ENCODE results near the gene RNU5D-1.
"Not testable (repeated sequence)": the region's sequence is repeated elsewhere in the genome, so short reads cannot be mapped to it uniquely, and the experiment has no call there.

RNU5D-1 gene

DNA sequence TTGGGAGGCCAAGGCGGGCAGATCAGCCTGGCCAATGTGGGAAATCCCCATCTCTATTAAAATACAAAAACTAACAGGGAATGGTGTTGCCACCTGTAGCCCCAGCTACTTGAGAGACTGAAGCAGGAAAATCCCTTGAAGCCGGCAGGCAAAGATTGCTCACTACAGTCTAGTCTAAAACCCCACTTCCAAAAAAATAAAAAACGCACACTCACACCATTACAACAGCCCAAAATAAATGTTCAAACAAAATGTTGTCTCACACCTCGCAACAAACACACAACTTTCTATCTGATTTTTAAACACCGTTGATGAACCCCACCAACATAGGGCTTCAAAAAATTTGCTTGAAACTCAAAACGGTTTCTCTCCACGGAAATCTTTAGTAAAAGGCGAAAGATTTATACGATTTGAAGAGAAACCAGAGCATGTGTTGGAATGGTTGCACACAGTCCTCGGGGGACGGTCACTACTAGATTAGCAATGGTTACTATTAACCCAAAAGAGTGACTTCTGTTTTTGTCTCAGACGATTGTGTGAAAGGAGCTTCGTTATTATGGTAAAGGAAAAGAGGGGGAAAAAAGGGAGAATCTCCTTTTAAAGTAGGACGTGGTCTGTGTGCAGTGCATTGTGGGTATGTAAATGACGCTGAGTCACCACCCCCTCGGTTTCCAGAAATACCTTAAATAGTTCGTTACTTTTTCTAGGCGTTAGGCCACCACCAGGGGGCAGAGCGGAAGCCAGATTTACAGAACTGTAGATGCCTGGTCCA, at the start of gene RNU5D-1:
RNU5D-1 (minus strand) TSS at position 430 of the 772 bp plus-strand sequence.
- peak; percentile 97 for DNase-seq

DNA sequence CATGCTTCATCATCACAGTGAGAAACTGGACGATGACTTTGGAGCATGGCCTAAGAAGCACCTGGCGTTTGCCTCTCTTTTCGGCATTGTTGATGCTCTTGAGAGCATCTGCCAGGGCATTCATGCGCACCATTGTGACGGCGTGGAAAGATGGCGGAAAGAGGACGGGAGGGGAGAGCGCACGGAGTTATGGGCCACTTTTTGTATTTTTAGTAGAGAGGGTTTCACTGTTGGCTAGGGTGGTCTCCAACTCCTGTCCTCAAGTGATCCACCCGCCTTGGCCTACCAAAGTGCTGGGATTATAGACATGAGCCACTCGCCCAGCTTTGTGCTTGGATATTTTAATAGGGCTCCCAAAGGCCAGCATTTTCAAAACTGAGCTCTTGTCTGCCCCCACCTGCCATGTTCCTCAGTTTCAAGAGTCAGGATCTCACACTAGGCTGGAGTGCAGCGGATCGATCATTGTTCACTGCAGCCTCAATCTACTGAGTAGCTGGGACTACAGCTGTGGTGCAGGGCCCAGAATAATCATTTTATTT, 49.7 kb upstream of the RNU5D-1 start:
- DNase-seq, result no peak

GRCh38 chr1:44778705-44779576, 48.0 kb upstream of the RNU5D-1 start:
- no peak for DNase-seq

DNA sequence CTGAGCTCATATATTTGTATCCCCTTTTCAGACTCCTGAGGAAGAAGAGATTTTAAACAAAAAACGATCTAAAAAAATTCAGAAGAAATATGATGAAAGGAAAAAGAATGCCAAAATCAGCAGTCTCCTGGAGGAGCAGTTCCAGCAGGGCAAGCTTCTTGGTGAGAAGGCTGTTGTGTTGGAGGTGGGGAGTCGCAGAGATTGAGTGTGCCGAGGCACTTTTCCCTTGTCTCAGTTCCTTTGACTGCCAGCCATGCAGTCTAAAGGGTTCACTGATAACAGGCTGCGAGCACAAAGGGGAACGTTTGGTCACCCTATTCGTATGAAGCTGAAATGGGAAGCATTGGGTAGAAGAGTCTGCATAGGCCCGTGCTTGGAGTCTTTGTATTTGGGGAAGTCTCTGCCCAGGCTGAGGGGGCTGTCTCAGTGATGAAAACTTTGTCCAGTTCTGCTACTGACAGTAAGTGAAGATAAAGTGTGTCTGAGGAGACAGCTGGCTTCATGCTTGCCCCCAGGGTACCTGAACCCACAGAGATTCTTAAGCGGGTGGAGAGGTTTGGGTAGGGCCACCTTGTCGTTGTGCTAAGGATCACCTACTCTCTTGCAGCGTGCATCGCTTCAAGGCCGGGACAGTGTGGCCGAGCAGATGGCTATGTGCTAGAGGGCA, 47.1 kb upstream of the RNU5D-1 start:
- no peak for DNase-seq

DNA sequence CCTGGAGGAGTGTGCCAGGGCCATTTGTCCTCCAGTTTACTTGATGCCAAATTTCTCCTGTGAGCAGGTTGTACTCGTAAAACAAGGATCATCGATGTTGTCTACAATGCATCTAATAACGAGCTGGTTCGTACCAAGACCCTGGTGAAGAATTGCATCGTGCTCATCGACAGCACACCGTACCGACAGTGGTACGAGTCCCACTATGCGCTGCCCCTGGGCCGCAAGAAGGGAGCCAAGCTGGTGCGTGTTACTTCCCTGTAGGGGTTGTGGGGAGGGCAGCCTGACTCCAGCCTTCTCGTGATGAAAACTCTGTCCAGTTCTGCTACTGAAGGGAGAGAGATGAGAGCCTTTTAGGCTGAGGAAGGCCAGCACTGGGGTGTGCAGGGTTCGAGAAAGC, 46.6 kb upstream of the RNU5D-1 start:
- no peak for DNase-seq

GRCh38 chr1:44776730-44777068, 45.7 kb upstream of the RNU5D-1 start:
- DNase-seq, result no peak

DNA sequence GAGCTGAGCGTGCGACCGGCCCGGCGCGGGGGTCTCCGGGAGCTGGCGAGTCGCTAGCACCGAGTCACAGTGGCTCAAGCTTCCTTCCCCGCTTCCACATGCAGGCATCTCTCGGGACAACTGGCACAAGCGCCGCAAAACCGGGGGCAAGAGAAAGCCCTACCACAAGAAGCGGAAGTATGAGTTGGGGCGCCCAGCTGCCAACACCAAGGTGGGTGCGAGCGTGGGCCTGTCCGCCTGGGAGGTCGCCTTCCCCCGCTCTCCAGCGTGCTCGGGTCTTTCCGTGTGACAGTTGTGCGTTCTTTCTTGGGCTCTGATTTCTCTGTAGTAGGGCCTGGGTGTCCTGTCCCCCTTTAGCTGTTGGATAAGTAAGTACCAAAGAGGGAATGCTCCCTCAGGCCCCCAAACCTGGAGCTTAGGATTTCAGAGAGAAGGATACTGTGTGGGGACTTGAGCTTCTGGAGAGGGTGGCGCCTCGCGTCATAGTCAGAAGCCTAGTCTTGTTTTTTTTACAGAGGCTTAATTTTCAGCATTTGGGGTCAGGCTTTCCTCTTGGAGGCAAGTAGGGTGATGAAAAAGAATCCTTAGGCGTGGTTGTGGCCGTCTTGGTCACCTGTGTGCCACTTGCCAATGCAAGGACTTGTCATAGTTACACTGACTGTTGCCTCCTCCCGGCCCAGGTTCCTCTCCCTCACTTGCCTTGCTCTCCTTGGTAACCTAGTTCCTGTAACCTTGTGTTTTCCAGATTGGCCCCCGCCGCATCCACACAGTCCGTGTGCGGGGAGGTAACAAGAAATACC, 45.2 kb upstream of the RNU5D-1 start:
- DNase-seq, result peak; percentile 6

DNA sequence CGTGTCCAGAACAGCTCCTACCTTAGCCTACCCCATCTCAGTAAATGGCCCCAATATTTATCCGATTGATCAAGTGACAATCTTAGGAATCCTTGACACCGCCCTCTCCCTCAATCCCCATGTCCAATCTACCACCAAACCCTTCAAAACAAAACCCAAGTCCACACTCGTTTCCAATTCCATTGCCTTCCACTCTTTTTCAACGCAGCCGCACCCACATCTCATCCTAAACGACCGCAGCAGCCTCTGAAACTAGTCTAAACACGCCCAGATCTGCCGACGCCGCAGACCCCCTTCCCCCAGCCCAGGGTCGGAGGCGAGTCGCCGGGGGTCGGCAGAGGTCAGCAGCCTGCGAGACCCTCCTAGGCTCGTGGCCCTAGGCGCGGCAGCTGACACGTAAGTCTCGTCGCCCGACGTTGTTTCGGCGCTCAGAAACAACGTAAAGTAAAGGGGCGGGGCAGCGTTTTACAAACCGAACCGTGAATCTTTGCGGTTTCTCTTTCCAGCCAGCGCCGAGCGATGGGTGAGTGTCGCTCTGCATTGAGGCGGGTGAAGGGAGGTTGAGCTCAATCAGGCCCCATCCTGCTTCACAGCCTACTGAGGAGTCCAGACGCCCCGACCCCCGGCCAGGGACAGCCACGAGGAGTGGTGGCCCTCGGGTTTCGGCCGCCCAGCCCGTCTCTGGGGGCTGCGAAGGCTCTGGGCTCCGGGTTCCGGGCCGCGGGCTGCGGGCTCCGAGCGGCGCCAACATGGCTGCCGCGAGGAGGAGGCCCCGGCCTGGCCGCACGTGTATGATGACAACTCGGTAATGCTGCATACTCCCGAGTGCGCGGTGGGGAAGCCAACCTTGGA, 44.3 kb upstream of the RNU5D-1 start, which contains the start of gene RPS8:
RPS8 (plus strand) TSS at position 463 of the 852 bp plus-strand sequence; CDS start at position 520, 57 bp downstream.
- DNase-seq, result peak; percentile 90

- DNase-seq, result not testable (repeated sequence)
Observed at GRCh38 chr1:44766421-44766820, 35.5 kb upstream of the RNU5D-1 start.

DNA sequence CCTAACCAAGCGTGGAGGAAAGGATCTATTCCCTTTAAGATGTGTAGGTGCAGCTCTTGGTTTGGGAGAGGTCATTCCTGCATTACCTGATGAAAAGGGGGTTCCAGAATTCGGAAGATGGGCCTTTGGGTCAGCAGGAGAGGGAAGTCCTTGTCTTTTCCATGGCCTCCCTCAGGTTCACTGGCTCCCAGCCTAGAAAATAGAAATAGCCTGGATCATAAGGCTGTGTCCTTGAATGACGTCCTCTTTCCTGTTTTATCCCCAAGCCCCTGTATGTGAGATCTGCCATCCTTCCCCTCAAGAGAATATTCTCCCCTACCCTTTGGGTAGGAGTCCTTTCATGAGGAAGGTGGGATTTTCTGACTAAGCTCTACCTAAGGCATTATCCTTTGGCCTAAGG, 29.9 kb upstream of the RNU5D-1 start:
- DNase-seq, result no peak

- no peak for DNase-seq
Observed at GRCh38 chr1:44759077-44759476, 28.1 kb upstream of the RNU5D-1 start.

- no peak for DNase-seq
Observed at GRCh38 chr1:44757420-44757819, 26.4 kb upstream of the RNU5D-1 start.

DNA sequence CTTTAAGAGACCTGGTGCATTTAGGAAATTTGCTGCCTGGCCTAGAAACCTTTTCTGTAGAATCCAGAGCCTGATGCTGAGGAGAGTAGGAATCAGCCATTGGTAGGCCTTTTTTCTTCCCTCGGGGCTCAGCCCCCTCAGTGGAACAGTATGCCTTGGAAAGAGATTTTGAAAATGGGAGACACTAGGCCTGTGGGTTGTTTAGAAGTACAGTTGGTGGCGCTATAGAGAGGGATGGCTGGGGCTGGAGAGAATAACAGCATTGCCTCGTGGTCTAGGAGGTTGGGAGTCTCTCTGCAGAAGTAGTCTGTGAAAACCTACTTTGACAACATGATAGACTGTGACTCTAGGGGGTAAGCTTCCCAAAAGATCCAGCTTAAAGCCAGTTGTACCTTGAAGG, 16.9 kb upstream of the RNU5D-1 start:
- no peak for DNase-seq

DNA sequence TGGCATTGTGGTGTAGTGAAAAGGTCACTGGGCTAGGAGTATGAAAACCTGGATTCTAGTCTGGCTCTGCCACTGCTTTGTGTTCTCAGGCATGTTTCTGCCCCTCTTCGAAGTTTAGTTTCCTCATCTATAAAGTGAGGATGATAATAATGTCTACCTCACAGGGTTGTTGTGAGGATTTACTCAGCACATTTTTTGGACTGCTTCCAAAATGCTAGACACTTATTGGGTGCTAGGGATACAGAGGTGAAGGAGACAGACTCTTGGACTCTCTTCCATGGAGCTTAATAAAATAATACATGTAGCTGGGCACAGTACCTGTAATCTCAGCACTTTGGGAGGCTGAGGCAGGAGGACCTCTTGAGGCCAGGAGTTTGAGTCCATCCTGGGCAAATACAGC, 12.2 kb upstream of the RNU5D-1 start:
- no peak for DNase-seq

DNA sequence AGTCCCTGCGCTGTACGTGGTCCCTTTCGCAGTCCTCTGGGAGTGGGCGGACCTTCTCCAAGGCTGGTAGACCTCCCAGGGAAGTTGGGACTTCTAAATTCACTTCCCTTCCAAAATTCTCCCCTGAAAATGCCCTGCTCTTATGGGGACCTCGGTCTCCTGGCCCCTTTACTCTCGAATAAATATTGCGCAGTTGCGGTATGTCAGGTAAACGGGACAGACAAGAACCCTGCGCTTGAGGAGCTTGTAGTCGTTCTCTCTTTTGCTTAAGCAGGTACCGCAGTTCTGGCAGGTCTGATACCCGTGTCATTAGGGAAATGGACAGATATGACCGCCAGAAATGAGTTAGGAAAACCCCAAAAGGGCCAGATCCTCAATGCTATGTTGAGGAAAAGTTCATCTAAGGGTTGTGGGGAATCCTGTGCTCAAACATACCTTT, 9.2 kb upstream of the RNU5D-1 start:
- no peak for DNase-seq

DNA sequence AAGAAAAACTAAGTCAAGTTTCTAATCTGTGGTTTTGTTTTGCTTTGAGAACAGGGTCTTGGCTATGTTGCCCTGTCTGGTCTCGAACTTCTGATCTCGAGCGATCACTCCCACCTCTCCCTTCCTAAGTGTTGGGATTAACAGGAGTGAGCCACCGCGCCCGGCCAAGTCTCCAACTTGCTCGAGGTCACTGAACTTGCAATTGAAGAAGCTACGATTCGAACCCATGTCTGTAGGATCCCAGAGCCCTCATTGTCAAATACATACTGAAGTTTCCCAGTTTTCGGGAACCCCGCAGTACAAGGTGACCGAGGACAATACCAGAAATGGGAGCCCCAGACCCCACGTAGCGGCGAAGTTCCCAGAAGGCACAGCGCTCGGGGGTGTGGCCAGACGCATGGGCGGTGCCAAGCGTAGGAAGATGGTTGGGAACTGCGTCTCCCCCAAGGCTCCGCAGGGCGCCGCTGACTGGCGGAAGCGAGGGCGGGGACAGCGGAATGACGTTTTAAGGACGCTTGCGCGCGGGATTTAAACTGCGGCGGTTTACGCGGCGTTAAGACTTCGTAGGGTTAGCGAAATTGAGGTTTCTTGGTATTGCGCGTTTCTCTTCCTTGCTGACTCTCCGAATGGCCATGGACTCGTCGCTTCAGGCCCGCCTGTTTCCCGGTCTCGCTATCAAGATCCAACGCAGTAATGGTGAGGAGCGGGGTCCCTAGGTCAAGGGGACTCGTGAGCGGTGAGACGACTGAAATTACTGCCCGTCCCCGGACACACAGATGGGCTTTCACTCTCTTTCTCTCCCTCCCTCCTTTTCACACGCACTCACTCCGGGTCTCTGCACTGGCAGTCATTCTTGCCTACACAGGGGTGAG, 8.6 kb upstream of the RNU5D-1 start, which contains the start of gene KIF2C:
KIF2C (plus strand) TSS at position 531 of the 872 bp plus-strand sequence; CDS start at position 627, 96 bp downstream.
- peak; percentile 99 for DNase-seq

GRCh38 chr1:44738953-44739306, 8.0 kb upstream of the RNU5D-1 start:
- DNase-seq, result peak; percentile 20

DNA sequence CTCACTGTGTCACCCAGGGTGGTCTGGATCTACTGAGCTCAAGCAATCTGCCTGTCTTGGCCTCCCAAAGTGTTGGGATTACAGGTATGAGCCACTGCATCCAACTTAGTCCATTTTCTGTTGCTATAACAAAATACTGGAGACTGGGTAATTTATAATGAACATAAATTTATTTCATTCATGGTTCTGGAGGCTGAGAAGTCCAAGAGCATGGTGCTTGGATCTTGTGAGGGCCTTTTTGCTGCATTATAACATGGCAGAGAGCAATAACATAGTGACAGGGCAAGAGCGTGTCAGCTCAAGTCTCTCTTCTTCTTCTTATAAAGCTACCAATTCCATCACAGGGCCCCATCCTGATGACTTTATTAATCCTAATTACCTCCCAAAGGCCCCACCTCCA, 5.0 kb upstream of the RNU5D-1 start:
- no peak for DNase-seq

- DNase-seq, result no peak
Observed at GRCh38 chr1:44733784-44734183, 2.8 kb upstream of the RNU5D-1 start.

GRCh38 chr1:44733365-44733764, 2.4 kb upstream of the RNU5D-1 start:
- DNase-seq, result peak; percentile 77
